Tibial nerve (tissue), 4 donors: ENCODE measurements around the gene TIAL1. TPM values are rescaled to one million over a fixed set of nuclear protein-coding genes. Genes with fewer than 3 reads are reported as not detected.

Experiments
- DNase-seq, 2 donors: peaks; one replicate each; pipeline ENCODE4 v3.0.0-alpha.2; 2019; ENCODE audit warnings: low spot score in 2 of 2
- H3K27ac ChIP-seq, 4 donors: fragments of 200-600 bp; sonication (generic) in 3 of 4; one replicate each; pipeline ENCODE4 v1.5.1; 2017 to 2019; ENCODE audit warnings: mild to moderate bottlenecking in 1 of 4
- H3K27me3 ChIP-seq, 2 donors: fragments of 200-600 bp; sonication (generic) in 1 of 2; one replicate each; pipeline versions ENCODE4 v1.5.1 to v1.6.0; 2017 to 2019
- H3K36me3 ChIP-seq, 3 donors: fragments of 200-600 bp; sonication (generic); one replicate each; pipeline ENCODE4 v1.5.1; 2018 to 2019
- H3K4me1 ChIP-seq, 4 donors: fragments of 200-600 bp; sonication (generic) in 3 of 4; one replicate each; pipeline ENCODE4 v1.5.1; 2017 to 2019
- H3K4me3 ChIP-seq, 4 donors: fragments of 200-600 bp; sonication (generic) in 3 of 4; one replicate each; pipeline ENCODE4 v1.5.1; 2017 to 2019; ENCODE audit warnings: mild to moderate bottlenecking in 1 of 4, moderate library complexity in 1 of 4
- H3K9me3 ChIP-seq, 4 donors: fragments of 200-600 bp; sonication (generic) in 3 of 4; one replicate each; pipeline ENCODE4 v1.5.1; 2017 to 2019
- CTCF ChIP-seq, 5 experiments: fragments of 200-600 bp in 3 of 5; fragments of 450-650 bp in 2 of 5; sonication (generic) in 3 of 5; IDR thresholded peaks; one replicate each; pipeline ENCODE4 v1.5.1; 2016 to 2019; ENCODE audit warnings: antibody characterized with exemption in 5 of 5, mild to moderate bottlenecking in 3 of 5, moderate library complexity in 2 of 5
- EP300 ChIP-seq, 2 donors: sonication (generic); formaldehyde crosslinking; IDR thresholded peaks; one replicate each; pipeline ENCODE4 v1.6.1; 2017; ENCODE audit warnings: antibody characterized with exemption in 2 of 2, mild to moderate bottlenecking in 1 of 2
- POLR2A ChIP-seq, 2 donors: fragments of 450-650 bp; IDR thresholded peaks; one replicate each; pipeline ENCODE4 v1.6.1; 2017; ENCODE audit warnings: antibody characterized with exemption in 2 of 2, mild to moderate bottlenecking in 2 of 2, moderate library complexity in 2 of 2
- WGBS, 2 donors: methylation state at CpG; one replicate each; pipeline ENCODE4 v1.1.5; 2018; 5-methylcytosine and 5-hydroxymethylcytosine counted together
- total RNA-seq, 4 donors: library from RNA; depleted of rRNA; stranded (reverse); fragments of >200 nt; gene quantifications; one replicate each; pipeline ENCODE4 v1.1.0, GENCODE V29; 2016

Gene TIAL1
- total RNA-seq, 4 donors from 2014 or later = 53.0 to 103 (median 87.2) TPM

- 70 to 74% methylated on average over 18 of the region's 18 CpGs for WGBS, 2 donors
- Histone ChIP-seq H3K36me3 (peaks cover 0 to 34% (median 0%) of the 10 kb centered on the region in 3 donors), H3K27me3 (no peaks in the 10 kb centered on the region), H3K4me1 (peaks cover 0 to 6% (median 0%) of the 10 kb centered on the region in 4 donors), H3K9me3 (no peaks in the 10 kb centered on the region), H3K4me3 (no peak overlapping the region), H3K27ac (no peak overlapping the region)
- DNase-seq = no peak
- TF ChIP-seq CTCF (IDR thresholded peaks at IDR 0.05) (no peak), POLR2A (IDR thresholded peaks at IDR 0.05) (no peak), EP300 (IDR thresholded peaks at IDR 0.05) (no peak)
These were observed 69.9 kb downstream of the TIAL1 start for GRCh38 chr10:119526621-119527592.

GRCh38 chr10:119526149-119526548 is 70.6 kb downstream of the TIAL1 start:
- Histone ChIP-seq H3K27ac (no peak overlapping the region), H3K4me1 (peaks cover 0 to 6% (median 0%) of the 10 kb centered on the region in 4 donors), H3K36me3 (peaks cover 0 to 34% (median 0%) of the 10 kb centered on the region in 3 donors), H3K27me3 (no peaks in the 10 kb centered on the region), H3K4me3 (no peak overlapping the region), H3K9me3 (no peaks in the 10 kb centered on the region)
- TF ChIP-seq CTCF (IDR thresholded peaks at IDR 0.05) (no peak), POLR2A (IDR thresholded peaks at IDR 0.05) (no peak), EP300 (IDR thresholded peaks at IDR 0.05) (no peak)
- no peak for DNase-seq
- 82 to 87% methylated on average over 1 of the region's 1 CpG for WGBS, 2 donors

GRCh38 chr10:119525116-119525515 is 71.6 kb downstream of the TIAL1 start:
- no peak for DNase-seq
- H3K4me3 ChIP-seq = no peak overlapping the region
- H3K27ac ChIP-seq = no peak overlapping the region
- WGBS, 2 donors = 91 to 92% methylated on average over 5 of the region's 5 CpGs
- H3K36me3 ChIP-seq = peaks cover 0 to 34% (median 0%) of the 10 kb centered on the region in 3 donors
- TF ChIP-seq EP300 (IDR thresholded peaks at IDR 0.05) (no peak), POLR2A (IDR thresholded peaks at IDR 0.05) (no peak), CTCF (IDR thresholded peaks at IDR 0.05) (no peak)
- H3K9me3 ChIP-seq = no peaks in the 10 kb centered on the region
- no peaks in the 10 kb centered on the region for H3K27me3 ChIP-seq
- H3K4me1 ChIP-seq = no peaks in the 10 kb centered on the region

- 90 to 95% methylated on average over 13 of the region's 13 CpGs for WGBS, 2 donors
- H3K9me3 ChIP-seq = no peaks in the 10 kb centered on the region
- TF ChIP-seq EP300 (IDR thresholded peaks at IDR 0.05) (no peak), POLR2A (IDR thresholded peaks at IDR 0.05) (no peak), CTCF (IDR thresholded peaks at IDR 0.05) (no peak)
- no peaks in the 10 kb centered on the region for H3K4me1 ChIP-seq
- no peaks in the 10 kb centered on the region for H3K27me3 ChIP-seq
- no peak overlapping the region for H3K4me3 ChIP-seq
- peaks cover 0 to 34% (median 0%) of the 10 kb centered on the region in 3 donors for H3K36me3 ChIP-seq
- no peak overlapping the region for H3K27ac ChIP-seq
- DNase-seq = no peak
These were observed 72.1 kb downstream of the TIAL1 start for GRCh38 chr10:119524720-119525070.
